SK-N-SH treated with all-trans-retinoic acid at 6 μM for 48 hours (cell line): ENCODE results near the gene ETFB.

ENCODE experiments used
- ATAC-seq: fragments of 200-7000 bp; cut with Tn5 transposase; 3 replicates; pipeline ENCODE4 v1.9.1; 2020; ENCODE audit warnings: mild to moderate bottlenecking, moderate library complexity
- BACH2 ChIP-seq: fragments of 250-450 bp; sonication (Bioruptor Pico); IDR thresholded peaks from 2 replicates; pipeline ENCODE4 v1.9.0; 2021; ENCODE audit warnings: mild to moderate bottlenecking, borderline replicate concordance
- CSDC2 ChIP-seq: fragments of 250-450 bp; sonication (Bioruptor Pico); IDR thresholded peaks from 2 replicates; pipeline ENCODE4 v1.5.0; 2020; ENCODE audit warnings: mild to moderate bottlenecking, moderate library complexity
- GLIS3 ChIP-seq: fragments of 250-450 bp; sonication (Bioruptor Pico); IDR thresholded peaks from 2 replicates; pipeline ENCODE4 v1.5.0; 2020; ENCODE audit warnings: mild to moderate bottlenecking, moderate library complexity
- ISL1 ChIP-seq: fragments of 250-450 bp; sonication (Bioruptor Pico); IDR thresholded peaks from 2 replicates; pipeline ENCODE4 v2.1.2; 2022; ENCODE audit warnings: mild to moderate bottlenecking, moderate library complexity
- OSR1 ChIP-seq: fragments of 250-450 bp; sonication (Bioruptor Pico); IDR thresholded peaks from 2 replicates; pipeline ENCODE4 v1.8.0; 2022; ENCODE audit warnings: moderate library complexity, mild to moderate bottlenecking, inconsistent platforms
- PPARA ChIP-seq: fragments of 250-450 bp; sonication (Bioruptor Pico); IDR thresholded peaks from 2 replicates; pipeline ENCODE4 v1.5.0; 2020; ENCODE audit warnings: mild to moderate bottlenecking, borderline replicate concordance
- RARB ChIP-seq: fragments of 250-450 bp; sonication (Bioruptor Pico); IDR thresholded peaks from 2 replicates; pipeline ENCODE4 v1.8.0; 2021; ENCODE audit warnings: mild to moderate bottlenecking, moderate library complexity
- TCF4 ChIP-seq: fragments of 250-450 bp; sonication (Bioruptor Pico); IDR thresholded peaks from 2 replicates; pipeline ENCODE4 v1.8.0; 2021; ENCODE audit warnings: mild to moderate bottlenecking, moderate library complexity, borderline replicate concordance
- TOX ChIP-seq: fragments of 250-450 bp; sonication (Bioruptor Pico); IDR thresholded peaks from 2 replicates; pipeline ENCODE4 v1.8.0; 2021; ENCODE audit warnings: mild to moderate bottlenecking, moderate library complexity, borderline replicate concordance
- ZC3H10 ChIP-seq: fragments of 250-450 bp; sonication (Bioruptor Pico); IDR thresholded peaks from 2 replicates; pipeline ENCODE4 v1.5.1; 2021; ENCODE audit warnings: mild to moderate bottlenecking, moderate library complexity
- ZFP3 ChIP-seq: fragments of 250-450 bp; sonication (Bioruptor Pico); IDR thresholded peaks from 2 replicates; pipeline ENCODE4 v1.5.0; 2020; ENCODE audit warnings: mild to moderate bottlenecking, moderate library complexity
- ZNF565 ChIP-seq: fragments of 450-650 bp; formaldehyde crosslinking; conservative IDR thresholded peaks from 2 replicates; pipeline ENCODE4 v1.5.0; 2020; ENCODE audit warnings: low read depth, mild to moderate bottlenecking, moderate library complexity
- ZNF8 ChIP-seq: fragments of 450-650 bp; formaldehyde crosslinking; IDR thresholded peaks from 2 replicates; pipeline ENCODE4 v1.5.0; 2020; ENCODE audit warnings: mild to moderate bottlenecking, moderate library complexity
- TF ChIP-seq, protein P1 (sequence below): fragments of 250-450 bp; sonication (Bioruptor Pico); IDR thresholded peaks from 2 replicates; pipeline ENCODE4 v1.8.0; 2021; ENCODE audit warnings: low read depth, mild to moderate bottlenecking, moderate library complexity, borderline replicate concordance
- TF ChIP-seq, protein P2 (sequence below): fragments of 250-450 bp; sonication (Bioruptor Pico); IDR thresholded peaks from 2 replicates; pipeline ENCODE4 v1.5.1; 2020; ENCODE audit warnings: low read depth, mild to moderate bottlenecking, moderate library complexity
- TF ChIP-seq, protein P3 (sequence below): fragments of 250-450 bp; sonication (Bioruptor Pico); IDR thresholded peaks from 2 replicates; pipeline ENCODE4 v1.8.0; 2020; ENCODE audit warnings: mild to moderate bottlenecking, moderate library complexity, borderline replicate concordance
- TF ChIP-seq, protein P4 (sequence below): fragments of 250-450 bp; sonication (Bioruptor Pico); IDR thresholded peaks from 2 replicates; pipeline ENCODE4 v1.5.1; 2021; ENCODE audit warnings: mild to moderate bottlenecking, moderate library complexity

Gene ETFB

DNA sequence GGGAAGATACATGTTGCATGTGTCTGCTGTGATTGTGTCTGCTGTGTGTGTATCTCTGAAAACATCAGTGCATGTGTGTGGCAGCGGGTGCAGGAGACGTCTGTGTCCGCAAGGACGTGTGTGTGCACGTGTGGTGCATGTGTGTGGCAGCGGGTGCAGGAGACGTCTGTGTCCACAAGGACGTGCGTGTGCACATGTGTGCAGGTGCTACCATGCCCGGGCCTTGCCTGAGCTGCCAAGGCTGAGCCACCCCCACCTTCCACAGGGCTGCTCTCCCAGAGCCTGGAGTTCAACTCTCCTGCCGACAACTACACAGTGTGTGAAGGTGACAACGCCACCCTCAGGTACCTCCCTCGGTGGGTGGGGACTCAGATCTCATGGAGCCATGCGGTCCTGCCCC is 44.4 kb downstream of the ETFB start (continued):
- TF ChIP-seq, protein P1, sequence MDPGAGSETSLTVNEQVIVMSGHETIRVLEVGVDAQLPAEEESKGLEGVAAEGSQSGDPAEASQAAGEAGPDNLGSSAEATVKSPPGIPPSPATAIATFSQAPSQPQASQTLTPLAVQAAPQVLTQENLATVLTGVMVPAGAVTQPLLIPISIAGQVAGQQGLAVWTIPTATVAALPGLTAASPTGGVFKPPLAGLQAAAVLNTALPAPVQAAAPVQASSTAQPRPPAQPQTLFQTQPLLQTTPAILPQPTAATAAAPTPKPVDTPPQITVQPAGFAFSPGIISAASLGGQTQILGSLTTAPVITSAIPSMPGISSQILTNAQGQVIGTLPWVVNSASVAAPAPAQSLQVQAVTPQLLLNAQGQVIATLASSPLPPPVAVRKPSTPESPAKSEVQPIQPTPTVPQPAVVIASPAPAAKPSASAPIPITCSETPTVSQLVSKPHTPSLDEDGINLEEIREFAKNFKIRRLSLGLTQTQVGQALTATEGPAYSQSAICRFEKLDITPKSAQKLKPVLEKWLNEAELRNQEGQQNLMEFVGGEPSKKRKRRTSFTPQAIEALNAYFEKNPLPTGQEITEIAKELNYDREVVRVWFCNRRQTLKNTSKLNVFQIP (CRISPR knock-in tag): no peak

DNA sequence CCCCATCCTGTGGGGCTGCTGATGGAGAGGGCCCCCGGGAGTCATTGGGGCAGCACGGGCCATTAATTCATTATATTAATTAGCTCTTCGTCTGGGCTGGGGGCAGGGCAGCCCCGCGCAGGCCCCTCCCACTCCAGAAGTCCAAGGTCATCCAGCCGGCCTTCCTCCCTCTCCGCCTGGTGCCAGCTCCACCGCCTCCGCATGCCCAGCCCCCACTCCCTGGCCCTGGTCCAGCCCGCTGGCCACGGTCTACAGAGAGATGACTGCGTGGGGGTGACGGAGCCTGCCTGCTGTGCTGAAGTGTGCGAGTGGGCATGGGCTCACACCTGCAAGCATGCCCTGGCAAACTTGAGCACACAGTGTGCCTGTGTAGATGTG is 45.9 kb downstream of the ETFB start:
- TF ChIP-seq TOX (CRISPR knock-in tag) (no peak), ZC3H10 (CRISPR knock-in tag) (no peak), OSR1 (no peak)
- TF ChIP-seq, protein P2, sequence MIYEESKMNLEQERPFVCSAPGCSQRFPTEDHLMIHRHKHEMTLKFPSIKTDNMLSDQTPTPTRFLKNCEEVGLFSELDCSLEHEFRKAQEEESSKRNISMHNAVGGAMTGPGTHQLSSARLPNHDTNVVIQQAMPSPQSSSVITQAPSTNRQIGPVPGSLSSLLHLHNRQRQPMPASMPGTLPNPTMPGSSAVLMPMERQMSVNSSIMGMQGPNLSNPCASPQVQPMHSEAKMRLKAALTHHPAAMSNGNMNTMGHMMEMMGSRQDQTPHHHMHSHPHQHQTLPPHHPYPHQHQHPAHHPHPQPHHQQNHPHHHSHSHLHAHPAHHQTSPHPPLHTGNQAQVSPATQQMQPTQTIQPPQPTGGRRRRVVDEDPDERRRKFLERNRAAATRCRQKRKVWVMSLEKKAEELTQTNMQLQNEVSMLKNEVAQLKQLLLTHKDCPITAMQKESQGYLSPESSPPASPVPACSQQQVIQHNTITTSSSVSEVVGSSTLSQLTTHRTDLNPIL: no peak
- TF ChIP-seq, protein P3, sequence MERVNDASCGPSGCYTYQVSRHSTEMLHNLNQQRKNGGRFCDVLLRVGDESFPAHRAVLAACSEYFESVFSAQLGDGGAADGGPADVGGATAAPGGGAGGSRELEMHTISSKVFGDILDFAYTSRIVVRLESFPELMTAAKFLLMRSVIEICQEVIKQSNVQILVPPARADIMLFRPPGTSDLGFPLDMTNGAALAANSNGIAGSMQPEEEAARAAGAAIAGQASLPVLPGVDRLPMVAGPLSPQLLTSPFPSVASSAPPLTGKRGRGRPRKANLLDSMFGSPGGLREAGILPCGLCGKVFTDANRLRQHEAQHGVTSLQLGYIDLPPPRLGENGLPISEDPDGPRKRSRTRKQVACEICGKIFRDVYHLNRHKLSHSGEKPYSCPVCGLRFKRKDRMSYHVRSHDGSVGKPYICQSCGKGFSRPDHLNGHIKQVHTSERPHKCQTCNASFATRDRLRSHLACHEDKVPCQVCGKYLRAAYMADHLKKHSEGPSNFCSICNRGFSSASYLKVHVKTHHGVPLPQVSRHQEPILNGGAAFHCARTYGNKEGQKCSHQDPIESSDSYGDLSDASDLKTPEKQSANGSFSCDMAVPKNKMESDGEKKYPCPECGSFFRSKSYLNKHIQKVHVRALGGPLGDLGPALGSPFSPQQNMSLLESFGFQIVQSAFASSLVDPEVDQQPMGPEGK (CRISPR knock-in tag): no peak
- TF ChIP-seq, all 23 proteins: peak for 0
- no peak for ATAC-seq

DNA sequence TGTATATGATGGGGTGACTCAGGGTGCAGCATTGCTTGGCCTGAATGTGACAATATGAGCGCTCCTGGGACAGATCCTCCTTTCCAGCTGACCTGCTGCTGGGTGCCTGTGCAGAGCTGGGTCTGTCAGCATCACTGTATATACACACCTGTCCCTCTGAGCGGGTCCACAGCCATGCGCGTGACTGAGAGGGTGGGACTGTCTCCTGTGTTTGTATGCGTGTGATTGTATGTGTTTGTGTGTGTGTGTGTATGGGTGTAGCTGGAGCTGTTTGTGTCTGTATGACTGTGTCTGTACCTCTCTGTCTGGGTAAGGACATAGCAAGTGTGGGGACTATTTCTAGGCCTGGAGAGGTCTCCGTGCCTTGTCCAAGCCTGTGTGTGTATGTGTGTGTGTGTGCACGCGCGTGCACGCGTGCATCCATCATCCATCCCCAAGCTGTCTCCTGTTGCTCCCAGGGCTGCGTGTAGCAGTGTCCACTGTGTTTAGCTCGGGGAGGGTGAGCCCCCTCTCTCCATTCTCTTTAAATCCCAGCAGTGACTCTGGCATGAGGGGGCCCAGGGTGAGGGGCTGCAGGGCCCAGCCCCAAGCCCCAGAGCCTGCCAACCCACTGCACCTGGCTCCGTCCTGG is 46.4 kb downstream of the ETFB start:
- ATAC-seq: no peak
- TF ChIP-seq, protein P1 (CRISPR knock-in tag): no peak
- no peak for TF ChIP-seq OSR1
- TF ChIP-seq ZC3H10 (CRISPR knock-in tag): no peak
- no peak for TF ChIP-seq ISL1 (CRISPR knock-in tag)
- no peak for TF ChIP-seq PPARA
- no peak for TF ChIP-seq RARB (CRISPR knock-in tag)
- TF ChIP-seq GLIS3 (CRISPR knock-in tag): no peak
- no peak for TF ChIP-seq BACH2 (CRISPR knock-in tag)
- TF ChIP-seq, protein P2: no peak
- TF ChIP-seq, protein P3 (CRISPR knock-in tag): no peak
- TF ChIP-seq ZNF565 (CRISPR knock-in tag): no peak
- TF ChIP-seq ZNF8 (CRISPR knock-in tag): no peak
- TF ChIP-seq CSDC2 (CRISPR knock-in tag): no peak
- no peak for TF ChIP-seq TOX (CRISPR knock-in tag)
- TF ChIP-seq, protein P4, sequence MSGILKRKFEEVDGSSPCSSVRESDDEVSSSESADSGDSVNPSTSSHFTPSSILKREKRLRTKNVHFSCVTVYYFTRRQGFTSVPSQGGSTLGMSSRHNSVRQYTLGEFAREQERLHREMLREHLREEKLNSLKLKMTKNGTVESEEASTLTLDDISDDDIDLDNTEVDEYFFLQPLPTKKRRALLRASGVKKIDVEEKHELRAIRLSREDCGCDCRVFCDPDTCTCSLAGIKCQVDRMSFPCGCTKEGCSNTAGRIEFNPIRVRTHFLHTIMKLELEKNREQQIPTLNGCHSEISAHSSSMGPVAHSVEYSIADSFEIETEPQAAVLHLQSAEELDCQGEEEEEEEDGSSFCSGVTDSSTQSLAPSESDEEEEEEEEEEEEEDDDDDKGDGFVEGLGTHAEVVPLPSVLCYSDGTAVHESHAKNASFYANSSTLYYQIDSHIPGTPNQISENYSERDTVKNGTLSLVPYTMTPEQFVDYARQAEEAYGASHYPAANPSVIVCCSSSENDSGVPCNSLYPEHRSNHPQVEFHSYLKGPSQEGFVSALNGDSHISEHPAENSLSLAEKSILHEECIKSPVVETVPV (CRISPR knock-in tag): no peak
- no peak for TF ChIP-seq TCF4 (CRISPR knock-in tag)
- TF ChIP-seq ZFP3 (CRISPR knock-in tag): no peak
